MM.1S (cell line): ENCODE measurements around the gene KLHDC7A.

Source experiments
- DNase-seq: peaks from one replicate; pipeline ENCODE4 v3.0.0-alpha.2; 2015
- H2AFZ ChIP-seq: fragments of 300-600 bp; sonication (generic); 2 replicates; pipeline ENCODE4 v1.6.0; 2016; ENCODE audit warnings: antibody characterized with exemption, low read length
- H3F3A ChIP-seq: fragments of 300-600 bp; sonication (generic); 2 replicates; pipeline ENCODE4 v1.6.1; 2016; ENCODE audit warnings: mild to moderate bottlenecking, antibody characterized with exemption, low read length, moderate library complexity, mixed read lengths; ENCODE audit not compliant: insufficient read depth
- H3K27ac ChIP-seq: fragments of 300-600 bp; sonication (generic); 2 replicates; pipeline ENCODE4 v1.5.1; 2016; ENCODE audit warnings: mild to moderate bottlenecking, low read length
- H3K27me3 ChIP-seq: fragments of 300-600 bp; sonication (generic); replicated peaks from 2 replicates; pipeline ENCODE4 v1.6.0; 2016; ENCODE audit warnings: low read length; ENCODE audit not compliant: insufficient read depth
- H3K36me3 ChIP-seq: fragments of 300-600 bp; sonication (generic); replicated peaks from 2 replicates; pipeline ENCODE4 v1.6.1; 2016; ENCODE audit warnings: mild to moderate bottlenecking, low read length, mixed read lengths; ENCODE audit not compliant: insufficient read depth
- H3K4me1 ChIP-seq: fragments of 300-600 bp; sonication (generic); 2 replicates; pipeline ENCODE4 v1.6.1; 2016; ENCODE audit warnings: low read length, mixed read lengths
- H3K4me2 ChIP-seq: fragments of 300-600 bp; sonication (generic); 2 replicates; pipeline ENCODE4 v1.6.0; 2016; ENCODE audit warnings: low read depth, low read length
- H3K4me3 ChIP-seq: fragments of 300-600 bp; sonication (generic); 2 replicates; pipeline ENCODE4 v1.5.1; 2016; ENCODE audit warnings: low read length, mixed read lengths
- H3K79me2 ChIP-seq: fragments of 300-600 bp; sonication (generic); 2 replicates; pipeline ENCODE4 v1.6.1; 2016; ENCODE audit warnings: mixed run types, low read length, mixed read lengths
- H3K9ac ChIP-seq: fragments of 300-600 bp; sonication (generic); 2 replicates; pipeline ENCODE4 v1.6.1; 2016; ENCODE audit warnings: low read length, mixed read lengths
- H3K9me2 ChIP-seq: fragments of 300-600 bp; sonication (generic); replicated peaks from 2 replicates; pipeline ENCODE4 v1.6.1; 2016; ENCODE audit warnings: mild to moderate bottlenecking, low read length, mixed read lengths; ENCODE audit not compliant: insufficient read depth
- H3K9me3 ChIP-seq: fragments of 300-600 bp; sonication (generic); replicated peaks from 2 replicates; pipeline ENCODE4 v1.6.1; 2016; ENCODE audit warnings: mild to moderate bottlenecking, low read length, mixed read lengths; ENCODE audit not compliant: insufficient read depth
- H4K20me1 ChIP-seq: fragments of 300-600 bp; sonication (generic); 2 replicates; pipeline ENCODE4 v1.6.1; 2016; ENCODE audit warnings: mild to moderate bottlenecking, low read length, moderate library complexity, mixed read lengths; ENCODE audit not compliant: insufficient read depth
- CTCF ChIP-seq: fragments of 300-600 bp; sonication (generic); IDR thresholded peaks from 2 replicates; pipeline ENCODE4 v1.5.1; 2016; ENCODE audit warnings: antibody characterized with exemption, low read length, mixed read lengths
- EZH2 ChIP-seq: fragments of 300-600 bp; sonication (generic); optimal IDR thresholded peaks from 2 replicates; pipeline ENCODE3; 2017; ENCODE audit warnings: low read depth, mild to moderate bottlenecking, antibody characterized with exemption, low read length, mixed read lengths
- EZH2phosphoT487 ChIP-seq: fragments of 300-600 bp; sonication (generic); IDR thresholded peaks from 2 replicates; pipeline ENCODE4 v1.6.1; 2018; ENCODE audit warnings: antibody characterized with exemption, low read length

Gene KLHDC7A

GRCh38 chr1:18443587-18444520, 36.9 kb upstream of the KLHDC7A start:
- H3K9me3 ChIP-seq = no peaks in the 10 kb centered on the region
- H3K9ac ChIP-seq = no peak overlapping the region
- no peaks in the 10 kb centered on the region for H4K20me1 ChIP-seq
- no peaks in the 10 kb centered on the region for H3K4me1 ChIP-seq
- H3K36me3 ChIP-seq = no peaks in the 10 kb centered on the region
- H3K4me3 ChIP-seq = no peak overlapping the region
- H3K79me2 ChIP-seq = no peaks in the 10 kb centered on the region
- H3F3A ChIP-seq = no peaks in the 10 kb centered on the region
- H3K27me3 ChIP-seq = peaks cover 96% of the 10 kb centered on the region
- TF ChIP-seq CTCF (no peak), EZH2 (no peak), EZH2phosphoT487 (no peak)
- no peak overlapping the region for H3K27ac ChIP-seq
- H3K9me2 ChIP-seq = no peaks in the 10 kb centered on the region
- H3K4me2 ChIP-seq = no peak overlapping the region
- DNase-seq = no peak
- H2AFZ ChIP-seq = no peak overlapping the region

- no peaks in the 10 kb centered on the region for H3F3A ChIP-seq
- H2AFZ ChIP-seq = no peak overlapping the region
- H3K9me3 ChIP-seq = no peaks in the 10 kb centered on the region
- H3K27ac ChIP-seq = no peak overlapping the region
- no peaks in the 10 kb centered on the region for H3K36me3 ChIP-seq
- no peak for DNase-seq
- H3K4me2 ChIP-seq = no peak overlapping the region
- H3K27me3 ChIP-seq = peaks cover 96% of the 10 kb centered on the region
- TF ChIP-seq CTCF (no peak), EZH2phosphoT487 (no peak), EZH2 (no peak)
- no peaks in the 10 kb centered on the region for H4K20me1 ChIP-seq
- no peaks in the 10 kb centered on the region for H3K4me1 ChIP-seq
- H3K79me2 ChIP-seq = no peaks in the 10 kb centered on the region
- H3K9ac ChIP-seq = no peak overlapping the region
- H3K9me2 ChIP-seq = no peaks in the 10 kb centered on the region
- H3K4me3 ChIP-seq = no peak overlapping the region
These were observed 36.2 kb upstream of the KLHDC7A start for GRCh38 chr1:18444563-18444962.

GRCh38 chr1:18446751-18447150, 34.0 kb upstream of the KLHDC7A start:
- H2AFZ ChIP-seq = no peak overlapping the region
- H3K4me2 ChIP-seq = no peak overlapping the region
- no peaks in the 10 kb centered on the region for H3K79me2 ChIP-seq
- H4K20me1 ChIP-seq = no peaks in the 10 kb centered on the region
- H3F3A ChIP-seq = no peaks in the 10 kb centered on the region
- H3K9me2 ChIP-seq = no peaks in the 10 kb centered on the region
- no peak for TF ChIP-seq EZH2
- no peak for TF ChIP-seq EZH2phosphoT487
- TF ChIP-seq CTCF = no peak
- peaks cover 88% of the 10 kb centered on the region for H3K27me3 ChIP-seq
- no peak for DNase-seq
- no peak overlapping the region for H3K27ac ChIP-seq
- no peak overlapping the region for H3K9ac ChIP-seq
- no peaks in the 10 kb centered on the region for H3K4me1 ChIP-seq
- no peak overlapping the region for H3K4me3 ChIP-seq
- no peaks in the 10 kb centered on the region for H3K9me3 ChIP-seq
- H3K36me3 ChIP-seq = no peaks in the 10 kb centered on the region
